HCT116 (cell line): Measurements from ENCODE around the gene OR5C1.

Experiments used
- EZH2phosphoT487 ChIP-seq: fragments of 200-600 bp; IDR thresholded peaks from 2 replicates; pipeline ENCODE4 v1.6.1; 2018; ENCODE audit warnings: antibody characterized with exemption, borderline replicate concordance
- FOSL1 ChIP-seq: IDR thresholded peaks from 2 replicates; pipeline ENCODE4 v1.6.1; 2012; ENCODE audit warnings: low read depth
- JUND ChIP-seq: IDR thresholded peaks from 2 replicates; pipeline ENCODE4 v1.6.1; 2012
- POLR2A ChIP-seq: IDR thresholded peaks from 2 replicates; pipeline ENCODE4 v1.7.0; 2011; ENCODE audit warnings: borderline replicate concordance; ENCODE audit not compliant: insufficient read depth, insufficient read length; ENCODE audit errors: extremely low read depth
- POLR2AphosphoS5 ChIP-seq: IDR thresholded peaks from 2 replicates; pipeline ENCODE4 v1.6.1; 2011; ENCODE audit warnings: mild to moderate bottlenecking, low read depth, low read length, moderate library complexity
- RAD21 ChIP-seq: IDR thresholded peaks from 2 replicates; pipeline ENCODE4 v1.6.1; 2012; ENCODE audit warnings: low read depth, mild to moderate bottlenecking
- SP1 ChIP-seq: IDR thresholded peaks from 2 replicates; pipeline ENCODE4 v1.6.1; 2012; ENCODE audit warnings: low read depth
- YY1 ChIP-seq: IDR thresholded peaks from 2 replicates; pipeline ENCODE4 v1.6.1; 2011; ENCODE audit warnings: low read length, low read depth, moderate library complexity, mild to moderate bottlenecking; ENCODE audit not compliant: insufficient replicate concordance; ENCODE audit errors: extremely low read depth
- ZNF274 ChIP-seq: fragments of 200-500 bp; sonication (Bioruptor generic); IDR thresholded peaks from 2 replicates; pipeline ENCODE4 v1.6.1; 2014; ENCODE audit warnings: mild to moderate bottlenecking, low read depth, low read length, inconsistent platforms
- TF ChIP-seq, protein P1 (sequence below), 3 experiments: fragments of 200-600 bp in 1 of 3; sonication (generic) in 1 of 3; IDR thresholded peaks in 2 of 3; conservative IDR thresholded peaks in 1 of 3; 2 replicates each; pipeline ENCODE4 v1.5.1; 2012 to 2017; ENCODE audit warnings: low read depth in 2 of 3, low read length in 2 of 3, antibody characterized with exemption in 1 of 3, borderline replicate concordance in 1 of 3, control low read depth in 1 of 3, mild to moderate bottlenecking in 1 of 3, mixed read lengths in 1 of 3, mixed run types in 1 of 3, moderate library complexity in 1 of 3; ENCODE audit not compliant: insufficient read depth in 1 of 3
- TF ChIP-seq, protein P2 (sequence below): IDR thresholded peaks from 2 replicates; pipeline ENCODE4 v1.6.1; 2012
- TF ChIP-seq, protein P3 (sequence below): IDR thresholded peaks from 2 replicates; pipeline ENCODE4 v1.6.1; 2011; ENCODE audit warnings: mild to moderate bottlenecking, low read length, moderate library complexity; ENCODE audit not compliant: insufficient replicate concordance; ENCODE audit errors: extremely low read depth
- TF ChIP-seq, protein P4 (sequence below): IDR thresholded peaks from 2 replicates; pipeline ENCODE4 v1.6.1; 2012; ENCODE audit warnings: low read depth

- TF ChIP-seq, protein P1, sequence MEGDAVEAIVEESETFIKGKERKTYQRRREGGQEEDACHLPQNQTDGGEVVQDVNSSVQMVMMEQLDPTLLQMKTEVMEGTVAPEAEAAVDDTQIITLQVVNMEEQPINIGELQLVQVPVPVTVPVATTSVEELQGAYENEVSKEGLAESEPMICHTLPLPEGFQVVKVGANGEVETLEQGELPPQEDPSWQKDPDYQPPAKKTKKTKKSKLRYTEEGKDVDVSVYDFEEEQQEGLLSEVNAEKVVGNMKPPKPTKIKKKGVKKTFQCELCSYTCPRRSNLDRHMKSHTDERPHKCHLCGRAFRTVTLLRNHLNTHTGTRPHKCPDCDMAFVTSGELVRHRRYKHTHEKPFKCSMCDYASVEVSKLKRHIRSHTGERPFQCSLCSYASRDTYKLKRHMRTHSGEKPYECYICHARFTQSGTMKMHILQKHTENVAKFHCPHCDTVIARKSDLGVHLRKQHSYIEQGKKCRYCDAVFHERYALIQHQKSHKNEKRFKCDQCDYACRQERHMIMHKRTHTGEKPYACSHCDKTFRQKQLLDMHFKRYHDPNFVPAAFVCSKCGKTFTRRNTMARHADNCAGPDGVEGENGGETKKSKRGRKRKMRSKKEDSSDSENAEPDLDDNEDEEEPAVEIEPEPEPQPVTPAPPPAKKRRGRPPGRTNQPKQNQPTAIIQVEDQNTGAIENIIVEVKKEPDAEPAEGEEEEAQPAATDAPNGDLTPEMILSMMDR (IDR thresholded peaks at IDR 0.05 in 2 of 3, conservative IDR thresholded peaks at IDR 0.05 in 1 of 3; ENCODE audit: borderline replicate concordance in 1 of 3, insufficient read depth in 1 of 3, low read depth in 2 of 3, low read length in 2 of 3): no peak
- TF ChIP-seq, protein P2, sequence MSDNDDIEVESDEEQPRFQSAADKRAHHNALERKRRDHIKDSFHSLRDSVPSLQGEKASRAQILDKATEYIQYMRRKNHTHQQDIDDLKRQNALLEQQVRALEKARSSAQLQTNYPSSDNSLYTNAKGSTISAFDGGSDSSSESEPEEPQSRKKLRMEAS: no peak
- TF ChIP-seq FOSL1 (no peak), JUND (no peak), SP1 (no peak), POLR2AphosphoS5 (no peak), YY1 (no peak), RAD21 (no peak), ZNF274 (no peak), POLR2A (no peak), EZH2phosphoT487 (no peak)
- TF ChIP-seq, protein P3, sequence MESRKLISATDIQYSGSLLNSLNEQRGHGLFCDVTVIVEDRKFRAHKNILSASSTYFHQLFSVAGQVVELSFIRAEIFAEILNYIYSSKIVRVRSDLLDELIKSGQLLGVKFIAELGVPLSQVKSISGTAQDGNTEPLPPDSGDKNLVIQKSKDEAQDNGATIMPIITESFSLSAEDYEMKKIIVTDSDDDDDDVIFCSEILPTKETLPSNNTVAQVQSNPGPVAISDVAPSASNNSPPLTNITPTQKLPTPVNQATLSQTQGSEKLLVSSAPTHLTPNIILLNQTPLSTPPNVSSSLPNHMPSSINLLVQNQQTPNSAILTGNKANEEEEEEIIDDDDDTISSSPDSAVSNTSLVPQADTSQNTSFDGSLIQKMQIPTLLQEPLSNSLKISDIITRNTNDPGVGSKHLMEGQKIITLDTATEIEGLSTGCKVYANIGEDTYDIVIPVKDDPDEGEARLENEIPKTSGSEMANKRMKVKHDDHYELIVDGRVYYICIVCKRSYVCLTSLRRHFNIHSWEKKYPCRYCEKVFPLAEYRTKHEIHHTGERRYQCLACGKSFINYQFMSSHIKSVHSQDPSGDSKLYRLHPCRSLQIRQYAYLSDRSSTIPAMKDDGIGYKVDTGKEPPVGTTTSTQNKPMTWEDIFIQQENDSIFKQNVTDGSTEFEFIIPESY: no peak
- TF ChIP-seq, protein P4, sequence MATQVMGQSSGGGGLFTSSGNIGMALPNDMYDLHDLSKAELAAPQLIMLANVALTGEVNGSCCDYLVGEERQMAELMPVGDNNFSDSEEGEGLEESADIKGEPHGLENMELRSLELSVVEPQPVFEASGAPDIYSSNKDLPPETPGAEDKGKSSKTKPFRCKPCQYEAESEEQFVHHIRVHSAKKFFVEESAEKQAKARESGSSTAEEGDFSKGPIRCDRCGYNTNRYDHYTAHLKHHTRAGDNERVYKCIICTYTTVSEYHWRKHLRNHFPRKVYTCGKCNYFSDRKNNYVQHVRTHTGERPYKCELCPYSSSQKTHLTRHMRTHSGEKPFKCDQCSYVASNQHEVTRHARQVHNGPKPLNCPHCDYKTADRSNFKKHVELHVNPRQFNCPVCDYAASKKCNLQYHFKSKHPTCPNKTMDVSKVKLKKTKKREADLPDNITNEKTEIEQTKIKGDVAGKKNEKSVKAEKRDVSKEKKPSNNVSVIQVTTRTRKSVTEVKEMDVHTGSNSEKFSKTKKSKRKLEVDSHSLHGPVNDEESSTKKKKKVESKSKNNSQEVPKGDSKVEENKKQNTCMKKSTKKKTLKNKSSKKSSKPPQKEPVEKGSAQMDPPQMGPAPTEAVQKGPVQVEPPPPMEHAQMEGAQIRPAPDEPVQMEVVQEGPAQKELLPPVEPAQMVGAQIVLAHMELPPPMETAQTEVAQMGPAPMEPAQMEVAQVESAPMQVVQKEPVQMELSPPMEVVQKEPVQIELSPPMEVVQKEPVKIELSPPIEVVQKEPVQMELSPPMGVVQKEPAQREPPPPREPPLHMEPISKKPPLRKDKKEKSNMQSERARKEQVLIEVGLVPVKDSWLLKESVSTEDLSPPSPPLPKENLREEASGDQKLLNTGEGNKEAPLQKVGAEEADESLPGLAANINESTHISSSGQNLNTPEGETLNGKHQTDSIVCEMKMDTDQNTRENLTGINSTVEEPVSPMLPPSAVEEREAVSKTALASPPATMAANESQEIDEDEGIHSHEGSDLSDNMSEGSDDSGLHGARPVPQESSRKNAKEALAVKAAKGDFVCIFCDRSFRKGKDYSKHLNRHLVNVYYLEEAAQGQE: no peak
These were observed 9.6 kb upstream of the OR5C1 start for GRCh38 chr9:122779181-122779580.
